H9 (cell line): Measurements from ENCODE around the gene ZNF212. TPM values are rescaled to one million over a fixed set of nuclear protein-coding genes. Genes with fewer than 3 reads are reported as not detected.

ENCODE experiments used
- DNase-seq: peaks from one replicate; pipeline ENCODE4 v3.0.0-alpha.2; 2017
- H2AFZ ChIP-seq: one replicate; pipeline ENCODE4 v1.6.1; 2013; ENCODE audit warnings: mild to moderate bottlenecking, low read length, control low read depth, moderate library complexity
- H2AK5ac ChIP-seq: 2 replicates; pipeline ENCODE4 v1.6.1; 2013; ENCODE audit warnings: low read length, control low read depth, mixed read lengths; ENCODE audit not compliant: insufficient read length
- H2BK120ac ChIP-seq: one replicate; pipeline ENCODE4 v1.6.1; 2013; ENCODE audit warnings: low read depth, mild to moderate bottlenecking, low read length, control low read depth, inconsistent platforms; ENCODE audit not compliant: poor library complexity, severe bottlenecking
- H2BK12ac ChIP-seq: 2 replicates; pipeline ENCODE4 v1.6.1; 2013; ENCODE audit warnings: low read length, control low read depth, mixed read lengths, low read depth; ENCODE audit not compliant: insufficient read length
- H2BK15ac ChIP-seq: 2 replicates; pipeline ENCODE4 v1.6.1; 2013; ENCODE audit warnings: low read depth, low read length, control low read depth
- H2BK20ac ChIP-seq: one replicate; pipeline ENCODE4 v1.6.1; 2013; ENCODE audit warnings: low read depth, mild to moderate bottlenecking, low read length, control low read depth, inconsistent platforms; ENCODE audit not compliant: poor library complexity, severe bottlenecking
- H2BK5ac ChIP-seq: 2 replicates; pipeline ENCODE4 v1.6.1; 2013; ENCODE audit warnings: low read length, control low read depth, mixed read lengths; ENCODE audit not compliant: insufficient read length
- H3K14ac ChIP-seq: 2 replicates; pipeline ENCODE4 v1.6.1; 2013; ENCODE audit warnings: low read length, control low read depth; ENCODE audit not compliant: insufficient read depth
- H3K18ac ChIP-seq: 2 replicates; pipeline ENCODE4 v1.6.1; 2013; ENCODE audit warnings: low read depth, mild to moderate bottlenecking, mixed read lengths, low read length, control low read depth; ENCODE audit not compliant: insufficient read length
- H3K23ac ChIP-seq: 2 replicates; pipeline ENCODE4 v1.6.1; 2013; ENCODE audit warnings: low read length, control low read depth, mixed read lengths, low read depth; ENCODE audit not compliant: insufficient read length
- H3K23me2 ChIP-seq: 2 replicates; pipeline ENCODE4 v1.6.1; 2013; ENCODE audit warnings: low read depth, mild to moderate bottlenecking, mixed read lengths, low read length, control low read depth; ENCODE audit not compliant: insufficient read length, poor library complexity, severe bottlenecking
- H3K27ac ChIP-seq: 2 replicates; pipeline ENCODE4 v1.5.1; 2013; ENCODE audit warnings: low read length, control low read depth, mixed read lengths, low read depth; ENCODE audit not compliant: insufficient read length
- H3K27me3 ChIP-seq: 2 replicates; pipeline ENCODE4 v1.6.1; 2013; ENCODE audit warnings: low read length, control low read depth, inconsistent platforms; ENCODE audit not compliant: insufficient read depth
- H3K4ac ChIP-seq: 2 replicates; pipeline ENCODE4 v1.6.1; 2013; ENCODE audit warnings: low read depth, mild to moderate bottlenecking, control low read depth, inconsistent platforms, low read length, moderate library complexity
- H3K4me1 ChIP-seq: 2 replicates; pipeline ENCODE4 v1.6.1; 2013; ENCODE audit warnings: low read length, control low read depth, inconsistent platforms; ENCODE audit not compliant: insufficient read depth
- H3K4me2 ChIP-seq: 2 replicates; pipeline ENCODE4 v1.6.1; 2013; ENCODE audit warnings: low read length, control low read depth, mixed read lengths; ENCODE audit not compliant: insufficient read length, insufficient read depth
- H3K56ac ChIP-seq: 2 replicates; pipeline ENCODE4 v1.6.1; 2013; ENCODE audit warnings: low read depth, mild to moderate bottlenecking, mixed read lengths, low read length, control low read depth; ENCODE audit not compliant: insufficient read length
- H3K79me1 ChIP-seq: 2 replicates; pipeline ENCODE4 v1.6.1; 2013; ENCODE audit warnings: low read depth, mild to moderate bottlenecking, moderate library complexity, low read length, control low read depth, inconsistent platforms; ENCODE audit not compliant: insufficient read depth, poor library complexity, severe bottlenecking
- H3K79me2 ChIP-seq: 2 replicates; pipeline ENCODE4 v1.6.1; 2013; ENCODE audit warnings: low read length, control low read depth, inconsistent platforms; ENCODE audit not compliant: insufficient read depth
- H3K9ac ChIP-seq: 2 replicates; pipeline ENCODE4 v1.6.1; 2013; ENCODE audit warnings: low read length, control low read depth, mixed read lengths; ENCODE audit not compliant: insufficient read length; ENCODE audit errors: extremely low read depth
- H3K9me3 ChIP-seq: one replicate; pipeline ENCODE4 v1.6.1; 2013; ENCODE audit warnings: low read depth, low read length, inconsistent platforms; ENCODE audit not compliant: control insufficient read depth
- H3T11ph ChIP-seq: one replicate; pipeline ENCODE4 v1.6.1; 2013; ENCODE audit warnings: mild to moderate bottlenecking, low read length, control low read depth, inconsistent platforms
- H4K20me1 ChIP-seq: one replicate; pipeline ENCODE4 v1.6.1; 2013; ENCODE audit not compliant: control insufficient read depth, insufficient read length, insufficient read depth
- H4K5ac ChIP-seq: 2 replicates; pipeline ENCODE4 v1.6.1; 2013; ENCODE audit warnings: low read depth, mild to moderate bottlenecking, mixed read lengths, low read length, control low read depth; ENCODE audit not compliant: insufficient read length
- H4K8ac ChIP-seq: replicated peaks from 2 replicates; pipeline ENCODE4 v1.6.1; 2013; ENCODE audit warnings: low read length, control low read depth, mixed read lengths, low read depth; ENCODE audit not compliant: insufficient read length
- H4K91ac ChIP-seq: 2 replicates; pipeline ENCODE4 v1.6.1; 2013; ENCODE audit warnings: low read depth, mild to moderate bottlenecking, moderate library complexity, mixed read lengths, low read length, control low read depth; ENCODE audit not compliant: insufficient read length
- H3K27ac Mint-ChIP-seq, 3 experiments: 2 replicates in 2 of 3; 3 replicates in 1 of 3; pipeline ENCODE4 v1.8.0; 2020 to 2021; ENCODE audit warnings: mixed read lengths in 3 of 3, mild to moderate bottlenecking in 1 of 3, moderate library complexity in 1 of 3
- H3K27me3 Mint-ChIP-seq: 2 replicates; pipeline ENCODE4 v1.8.0; 2021; ENCODE audit warnings: low read depth, mild to moderate bottlenecking, moderate library complexity, mixed read lengths
- H3K36me3 Mint-ChIP-seq, 3 experiments: 2 replicates in 2 of 3; 3 replicates in 1 of 3; pipeline ENCODE4 v1.8.0; 2020 to 2021; ENCODE audit warnings: low read depth in 3 of 3, mixed read lengths in 3 of 3; ENCODE audit not compliant: insufficient read depth in 1 of 3
- H3K4me1 Mint-ChIP-seq, 2 experiments: 2 replicates each; pipeline ENCODE4 v1.8.0; 2020; ENCODE audit warnings: mixed read lengths in 2 of 2
- H3K4me3 Mint-ChIP-seq, 2 experiments: 2 replicates in 1 of 2; 3 replicates in 1 of 2; pipeline ENCODE4 v1.8.0; 2020 to 2021; ENCODE audit warnings: mild to moderate bottlenecking in 2 of 2, mixed read lengths in 2 of 2, moderate library complexity in 1 of 2
- H3K9me3 Mint-ChIP-seq, 2 experiments: 2 replicates in 1 of 2; 3 replicates in 1 of 2; pipeline ENCODE4 v1.8.0; 2020; ENCODE audit warnings: mild to moderate bottlenecking in 2 of 2, mixed read lengths in 2 of 2, moderate library complexity in 1 of 2
- WGBS: extraction: QIAGEN DNeasy Blood & Tissue Kit; methylation state at CpG from one replicate; pipeline ENCODE4 v1.1.7; 2013; ENCODE audit warnings: missing lambda C conversion rate, low lambda C conversion rate, mixed read lengths; ENCODE audit not compliant: insufficient read length; ENCODE audit errors: extremely low coverage; 5-methylcytosine and 5-hydroxymethylcytosine counted together
- total RNA-seq: library from RNA; stranded (reverse); gene quantifications from 2 replicates; pipeline ENCODE4 v1.2.1, GENCODE V29; 2021
- TF ChIP-seq, protein P1 (sequence below): fragments of 200-600 bp; sonication (generic); conservative IDR thresholded peaks from 3 replicates; pipeline ENCODE4 v1.8.0; 2021; ENCODE audit warnings: antibody characterized with exemption, mild to moderate bottlenecking

The ZNF212 gene
- total RNA-seq, 1 experiment from 2014 or later = 21.1 TPM

DNA sequence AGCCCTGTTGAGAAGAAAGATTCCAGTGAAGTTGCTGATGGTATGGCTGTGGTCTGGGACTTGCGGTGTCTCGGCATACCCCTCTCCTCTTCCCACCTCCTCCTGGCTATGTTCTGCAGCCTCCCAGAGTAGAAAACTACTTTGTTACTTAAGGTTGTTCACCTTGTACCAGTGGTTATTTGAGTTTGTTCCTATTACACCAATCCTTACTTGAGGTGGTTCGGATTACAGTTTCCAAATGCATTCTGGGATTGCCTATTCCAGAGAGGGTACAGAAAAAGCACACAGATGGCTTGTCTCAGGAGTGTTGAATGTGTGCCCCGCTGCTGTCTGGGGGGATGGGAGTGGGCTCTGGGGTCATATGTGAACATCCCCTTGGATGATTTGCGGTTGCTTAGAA lies 15.7 kb downstream of the ZNF212 start:
- no peak overlapping the region for H3K4me2 ChIP-seq
- no peak overlapping the region for H3K56ac ChIP-seq
- no peak overlapping the region for H2BK120ac ChIP-seq
- Mint-ChIP-seq H3K27me3 (no peaks in the 10 kb centered on the region), H3K4me1 (no peaks in the 10 kb centered on the region), H3K4me3 (no peak overlapping the region), H3K27ac (no peak overlapping the region; a peak in 1 of 7 replicates), H3K9me3 (no peaks in the 10 kb centered on the region), H3K36me3 (peaks cover 22 to 48% (median 46%) of the 10 kb centered on the region in 3 experiments; a peak in 6 of 7 replicates)
- no peak overlapping the region for H3K18ac ChIP-seq
- H4K5ac ChIP-seq = no peak overlapping the region
- no peak overlapping the region for H2BK12ac ChIP-seq
- H3K9ac ChIP-seq = no peak overlapping the region
- H3K79me2 ChIP-seq = no peaks in the 10 kb centered on the region
- no peak overlapping the region for H3K14ac ChIP-seq
- H3K23ac ChIP-seq = no peak overlapping the region
- no peaks in the 10 kb centered on the region for H3K4me1 ChIP-seq
- H3K27ac ChIP-seq = no peak overlapping the region
- H3T11ph ChIP-seq = no peak overlapping the region
- no peak overlapping the region for H2AFZ ChIP-seq
- no peak overlapping the region for H2BK20ac ChIP-seq
- no peak overlapping the region for H4K91ac ChIP-seq
- H2AK5ac ChIP-seq = no peak overlapping the region
- H3K79me1 ChIP-seq = no peaks in the 10 kb centered on the region
- H2BK5ac ChIP-seq = no peak overlapping the region
- no CpG with 5 or more reads among the region's 5 CpGs for WGBS
- TF ChIP-seq, protein P1, sequence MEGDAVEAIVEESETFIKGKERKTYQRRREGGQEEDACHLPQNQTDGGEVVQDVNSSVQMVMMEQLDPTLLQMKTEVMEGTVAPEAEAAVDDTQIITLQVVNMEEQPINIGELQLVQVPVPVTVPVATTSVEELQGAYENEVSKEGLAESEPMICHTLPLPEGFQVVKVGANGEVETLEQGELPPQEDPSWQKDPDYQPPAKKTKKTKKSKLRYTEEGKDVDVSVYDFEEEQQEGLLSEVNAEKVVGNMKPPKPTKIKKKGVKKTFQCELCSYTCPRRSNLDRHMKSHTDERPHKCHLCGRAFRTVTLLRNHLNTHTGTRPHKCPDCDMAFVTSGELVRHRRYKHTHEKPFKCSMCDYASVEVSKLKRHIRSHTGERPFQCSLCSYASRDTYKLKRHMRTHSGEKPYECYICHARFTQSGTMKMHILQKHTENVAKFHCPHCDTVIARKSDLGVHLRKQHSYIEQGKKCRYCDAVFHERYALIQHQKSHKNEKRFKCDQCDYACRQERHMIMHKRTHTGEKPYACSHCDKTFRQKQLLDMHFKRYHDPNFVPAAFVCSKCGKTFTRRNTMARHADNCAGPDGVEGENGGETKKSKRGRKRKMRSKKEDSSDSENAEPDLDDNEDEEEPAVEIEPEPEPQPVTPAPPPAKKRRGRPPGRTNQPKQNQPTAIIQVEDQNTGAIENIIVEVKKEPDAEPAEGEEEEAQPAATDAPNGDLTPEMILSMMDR = no peak
- H4K8ac ChIP-seq = no peak overlapping the region
- no peak overlapping the region for H3K4ac ChIP-seq
- no peaks in the 10 kb centered on the region for H3K27me3 ChIP-seq
- H3K9me3 ChIP-seq = no peaks in the 10 kb centered on the region
- H3K23me2 ChIP-seq = no peaks in the 10 kb centered on the region
- no peak overlapping the region for H2BK15ac ChIP-seq
- H4K20me1 ChIP-seq = no peaks in the 10 kb centered on the region
- no peak for DNase-seq
